DOHH2 (cell line): ENCODE data around the gene SLC12A8.

Source experiments
- CTCF ChIP-seq: fragments of 200-600 bp; sonication (generic); IDR thresholded peaks from one replicate; pipeline ENCODE4 v1.5.1; 2014; ENCODE audit warnings: antibody characterized with exemption, mild to moderate bottlenecking, low read depth, low read length; ENCODE audit not compliant: poor library complexity, severe bottlenecking
- EZH2phosphoT487 ChIP-seq: fragments of 200-600 bp; sonication (generic); IDR thresholded peaks from 2 replicates; pipeline ENCODE4 v1.6.1; 2017; ENCODE audit warnings: borderline replicate concordance, mild to moderate bottlenecking, antibody characterized with exemption, low read length, moderate library complexity, mixed read lengths

- no peak for TF ChIP-seq EZH2phosphoT487
- no peak for TF ChIP-seq CTCF
Measured at GRCh38 chr3:125107363-125107762, 105.2 kb downstream of the SLC12A8 start.
